Measurements from ENCODE around the gene CFAP74. TPM values are rescaled to one million over a fixed set of nuclear protein-coding genes. Genes with fewer than 3 reads are reported as not detected.

The CFAP74 gene, protein sequence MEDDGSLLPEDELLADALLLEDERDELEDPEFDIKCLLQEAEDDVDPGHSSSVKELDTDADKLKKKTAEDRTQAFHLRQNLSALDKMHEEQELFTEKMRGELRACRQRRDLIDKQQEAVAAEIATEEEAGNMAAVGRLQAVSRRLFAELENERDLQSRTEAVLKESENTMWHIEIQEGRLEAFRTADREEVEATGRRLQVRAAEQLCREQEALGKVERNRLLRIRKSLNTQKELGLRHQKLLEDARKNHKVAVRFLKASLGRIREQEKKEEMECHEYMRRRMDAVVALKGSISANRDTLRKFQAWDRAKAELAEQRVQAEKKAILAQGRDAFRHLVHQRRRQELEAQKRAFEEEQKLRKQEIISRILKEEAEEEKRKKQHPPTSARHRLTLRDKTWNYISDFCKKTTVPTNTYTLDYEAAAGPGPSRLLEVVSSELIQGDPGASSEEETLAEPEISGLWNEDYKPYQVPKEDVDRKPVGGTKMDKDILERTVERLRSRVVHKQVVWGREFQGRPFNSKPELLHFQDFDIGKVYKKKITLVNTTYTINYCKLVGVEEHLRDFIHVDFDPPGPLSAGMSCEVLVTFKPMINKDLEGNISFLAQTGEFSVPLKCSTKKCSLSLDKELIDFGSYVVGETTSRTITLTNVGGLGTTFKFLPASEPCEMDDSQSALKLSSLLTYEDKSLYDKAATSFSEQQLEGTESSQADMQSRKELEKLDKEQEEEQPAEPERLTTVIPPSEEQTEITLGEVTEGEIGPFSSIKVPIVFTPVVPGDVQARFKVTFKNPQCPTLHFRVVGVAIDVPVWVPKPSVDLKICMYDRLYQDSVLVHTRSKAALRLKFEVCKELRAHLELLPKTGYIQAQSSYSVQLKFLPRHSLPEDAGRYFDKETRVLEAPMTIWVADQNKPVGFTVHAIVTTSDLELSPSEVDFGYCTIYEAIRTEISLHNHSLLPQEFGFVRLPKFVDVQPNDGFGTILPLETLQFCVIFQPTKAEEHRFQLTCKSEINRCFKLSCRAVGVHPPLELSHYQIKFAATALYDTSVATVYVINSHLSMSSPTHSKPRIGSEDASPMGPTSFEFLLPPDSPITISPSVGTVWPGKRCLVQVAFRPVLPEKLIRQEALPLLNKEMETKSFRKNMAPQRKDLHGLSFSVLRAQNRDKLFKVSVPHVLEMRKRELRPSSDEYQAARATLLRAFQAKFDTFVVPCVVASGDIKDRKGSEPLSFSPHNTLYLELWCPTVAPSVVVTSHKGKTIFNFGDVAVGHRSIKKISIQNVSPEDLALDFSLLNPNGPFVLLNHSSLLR (N-terminal part only)
- polyA plus RNA-seq (ENCODE audit: insufficient read length), result 0.76 TPM
- long read RNA-seq, donor 1, result 0 reads
- long read RNA-seq, donor 2, result 0 reads
- long read RNA-seq, donor 3, result 0 reads
- long read RNA-seq, donor 4, result 0 reads
- long read RNA-seq, donor 5, result 0 reads
- long read RNA-seq, donor 6, result 0 reads
- long read RNA-seq, donor 7, result 0 reads
- long read RNA-seq, donor 8, result 0 reads

DNA sequence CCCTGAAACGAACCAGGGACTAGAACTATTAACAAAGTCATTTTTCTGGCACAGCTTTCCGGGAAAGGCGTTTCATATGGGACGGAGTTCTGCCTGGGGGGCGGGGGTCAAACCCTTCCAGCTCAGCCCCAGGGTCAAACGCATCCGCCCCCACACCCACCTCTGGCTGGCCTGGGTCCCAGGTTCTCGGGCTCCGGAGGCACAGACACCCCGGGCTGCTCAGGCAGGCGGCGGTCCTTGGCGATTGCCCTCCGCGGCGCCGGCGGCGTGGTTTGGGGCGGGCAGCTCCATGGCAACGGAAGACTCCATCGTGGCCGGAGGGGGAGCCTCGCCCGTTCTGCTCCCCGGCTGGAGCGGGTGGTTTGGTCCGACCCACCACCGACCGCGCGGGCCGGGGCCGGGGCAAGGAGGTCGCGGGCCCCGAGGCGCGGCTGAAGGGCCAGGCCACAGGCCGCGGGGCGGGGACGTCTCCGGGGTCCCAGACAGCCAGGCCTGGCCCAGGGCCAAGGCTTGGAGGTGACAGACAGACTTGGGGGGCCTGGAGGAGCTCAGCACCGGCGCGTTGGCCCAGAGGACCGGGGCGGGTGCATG, at the start of gene CFAP74:
TSS of gene CFAP74 (minus strand) at position 246 of the 591 bp plus-strand sequence. CDS start 12,830 bp downstream, outside the sequence.
- DNase-seq, result peak; percentile 72

DNA sequence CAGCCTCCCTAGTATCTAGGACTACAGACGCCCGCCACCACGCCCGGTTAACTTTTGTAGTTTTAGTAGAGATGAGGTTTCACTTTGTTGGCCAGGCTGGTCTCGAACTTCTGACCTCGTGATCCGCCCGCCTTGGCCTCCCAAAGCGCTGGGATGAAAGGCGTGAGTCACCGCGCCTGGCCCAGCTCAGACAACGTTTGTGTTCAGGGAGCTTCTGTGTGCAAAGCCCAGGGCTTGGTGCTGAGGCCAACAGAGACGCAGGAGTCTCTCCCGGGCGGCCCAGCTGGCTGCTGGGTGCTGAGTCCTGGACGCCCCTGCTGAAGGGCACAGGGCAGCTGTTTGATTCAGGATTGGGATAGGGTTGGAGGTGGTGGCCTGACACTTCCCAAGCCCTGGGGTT, 49.6 kb upstream of the CFAP74 start:
- DNase-seq, result no peak

DNA sequence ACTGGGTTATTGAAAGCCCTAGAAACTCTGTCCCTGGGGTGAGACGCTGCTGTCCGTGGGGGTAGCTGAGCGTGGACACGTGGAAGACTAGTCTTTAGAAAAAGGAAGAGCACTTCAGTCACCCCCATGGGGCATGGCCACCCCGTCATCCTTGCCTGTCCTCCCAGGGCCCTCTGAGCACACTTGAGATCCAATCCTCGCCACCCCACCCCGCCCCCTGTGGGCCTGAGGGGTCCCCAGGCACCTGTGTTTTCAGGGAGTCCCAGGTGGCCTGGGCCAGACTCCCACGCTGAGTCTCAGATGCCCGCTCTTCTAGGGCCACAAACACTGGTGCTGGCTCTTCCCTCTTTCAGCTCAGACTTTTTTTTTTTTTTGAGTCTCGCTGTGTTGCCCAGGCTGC, 49.2 kb upstream of the CFAP74 start:
- DNase-seq, result no peak

DNA sequence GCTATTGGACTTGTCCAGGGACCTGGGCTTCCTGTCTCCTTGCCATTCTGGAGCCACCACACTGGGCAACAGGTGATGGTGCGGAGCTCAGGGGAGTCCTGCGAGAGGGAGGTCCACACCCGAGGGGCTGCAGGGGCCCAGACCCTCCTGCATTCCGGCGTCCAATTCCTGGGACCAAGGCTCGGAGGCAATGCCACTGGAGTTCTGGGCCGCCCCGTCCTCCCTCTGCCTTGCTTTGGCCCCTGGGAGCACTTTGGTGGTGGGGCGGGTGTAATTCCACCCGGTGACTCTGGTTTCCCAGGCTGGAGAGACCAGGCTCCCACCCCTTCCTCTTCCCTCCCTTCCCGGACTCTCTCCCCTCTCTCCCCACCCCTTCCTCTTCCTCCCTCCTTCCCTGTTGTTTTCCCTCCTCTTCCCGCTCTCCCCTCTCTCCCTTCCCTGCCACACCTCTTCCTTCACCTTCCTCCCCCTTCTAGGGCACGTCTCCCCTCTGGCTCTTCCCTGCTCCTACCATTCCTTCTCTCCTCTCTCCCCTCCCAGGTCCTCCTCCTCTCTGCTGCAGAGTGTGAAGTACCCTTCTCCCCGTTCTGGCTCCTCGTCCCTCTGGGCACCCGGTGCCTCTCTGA, 48.6 kb upstream of the CFAP74 start:
- no peak for DNase-seq

DNA sequence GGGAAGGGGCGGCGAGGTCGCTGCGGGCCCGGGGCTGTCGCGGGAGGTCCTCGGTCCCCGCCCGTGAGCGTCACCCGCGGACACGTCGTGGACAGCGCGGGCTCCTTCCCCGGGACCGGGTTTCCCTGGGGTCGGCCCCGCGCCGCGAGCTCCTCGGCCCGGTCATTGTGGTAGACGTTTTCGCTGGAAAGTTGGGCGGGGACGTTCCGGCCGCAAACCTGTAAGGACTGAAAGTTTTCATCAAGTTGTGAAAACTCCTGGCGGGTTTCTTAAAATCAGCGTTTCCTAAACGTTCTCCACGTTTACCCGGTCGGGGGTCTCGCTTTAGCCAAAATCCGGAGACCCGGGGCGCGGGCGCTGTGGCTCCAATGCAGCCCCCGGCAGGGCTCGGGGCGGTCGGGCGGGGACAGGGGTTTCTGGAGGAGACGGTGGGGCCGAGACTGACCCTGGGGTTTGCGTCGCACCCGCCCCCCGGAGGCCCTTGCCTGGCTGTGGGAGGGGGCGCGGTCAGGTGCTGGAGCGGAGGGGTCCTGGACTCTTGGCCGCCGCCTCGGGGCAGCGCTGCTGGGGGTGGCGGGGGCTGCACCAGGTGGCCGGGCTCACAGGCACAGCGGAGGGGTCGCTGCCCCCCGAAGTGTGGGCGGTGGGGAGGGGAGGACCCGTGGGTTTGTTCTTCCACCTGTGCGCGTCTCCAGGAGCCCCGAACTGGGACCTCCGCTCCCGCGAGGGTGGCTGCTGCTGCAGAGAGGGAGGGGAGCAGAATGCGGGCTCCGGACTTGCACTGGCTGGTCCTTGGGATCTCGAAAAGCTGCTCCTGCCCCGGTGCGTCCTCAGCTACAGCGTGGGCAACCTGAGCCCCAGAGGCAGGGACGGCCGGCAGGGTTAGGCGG, 47.5 kb upstream of the CFAP74 start:
- no peak for DNase-seq

DNA sequence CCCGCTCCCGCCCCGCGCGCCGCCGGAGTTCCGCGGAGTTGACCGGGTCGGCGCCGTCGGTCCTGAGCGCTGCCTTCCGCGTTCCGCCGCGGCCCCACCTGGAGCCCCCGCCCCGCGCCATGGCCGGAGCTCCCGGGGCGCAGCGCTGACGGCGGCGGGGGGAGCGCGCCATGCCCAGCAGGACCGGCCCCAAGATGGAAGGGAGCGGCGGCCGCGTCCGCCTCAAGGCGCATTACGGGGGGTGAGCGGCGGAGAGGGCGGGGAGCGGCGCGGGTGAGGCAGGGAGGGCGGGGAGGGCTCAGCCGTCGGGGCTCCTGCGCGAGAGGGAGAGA, 46.8 kb upstream of the CFAP74 start:
- DNase-seq, result no peak

DNA sequence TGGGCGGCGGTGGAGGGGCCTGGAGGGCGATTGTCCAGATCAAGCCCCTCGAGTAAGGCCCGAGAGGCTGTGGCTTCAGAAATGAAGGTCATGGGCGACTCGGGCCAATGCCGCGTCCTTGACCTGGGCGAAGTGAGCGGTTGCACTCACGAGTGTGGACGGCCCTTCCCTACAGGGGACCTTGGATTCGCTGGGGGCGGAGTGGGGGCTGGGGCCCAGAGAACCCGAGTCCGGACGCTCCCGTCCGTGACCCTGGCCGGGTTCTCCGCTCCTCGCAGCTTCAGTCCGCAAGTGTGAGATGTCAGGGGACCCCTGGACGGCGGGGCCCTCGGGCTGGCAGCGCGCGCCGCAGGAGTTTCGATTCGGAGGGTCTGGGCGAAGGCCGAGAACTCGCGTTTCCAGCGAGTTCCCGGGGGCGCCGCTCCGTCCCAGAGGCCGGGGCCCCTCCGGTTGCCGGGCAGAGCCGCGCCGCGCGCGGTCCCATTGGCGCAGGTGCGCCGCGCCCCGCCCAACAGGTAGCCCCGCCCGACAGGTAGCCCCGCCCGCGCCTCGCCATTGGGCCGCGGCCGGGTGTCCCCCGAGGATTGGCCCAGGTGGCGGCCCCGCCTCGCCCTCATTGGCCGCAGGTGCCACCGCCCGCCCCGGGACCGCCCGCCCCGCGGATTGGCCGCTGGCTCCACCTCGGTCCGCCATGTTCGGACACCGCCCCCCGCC, 46.3 kb upstream of the CFAP74 start, which contains the start of gene PRKCZ:
TSS of gene PRKCZ (plus strand) at position 694 of the 714 bp plus-strand sequence. CDS start 220 bp downstream, outside the sequence.
- DNase-seq, result peak; percentile 84

DNA sequence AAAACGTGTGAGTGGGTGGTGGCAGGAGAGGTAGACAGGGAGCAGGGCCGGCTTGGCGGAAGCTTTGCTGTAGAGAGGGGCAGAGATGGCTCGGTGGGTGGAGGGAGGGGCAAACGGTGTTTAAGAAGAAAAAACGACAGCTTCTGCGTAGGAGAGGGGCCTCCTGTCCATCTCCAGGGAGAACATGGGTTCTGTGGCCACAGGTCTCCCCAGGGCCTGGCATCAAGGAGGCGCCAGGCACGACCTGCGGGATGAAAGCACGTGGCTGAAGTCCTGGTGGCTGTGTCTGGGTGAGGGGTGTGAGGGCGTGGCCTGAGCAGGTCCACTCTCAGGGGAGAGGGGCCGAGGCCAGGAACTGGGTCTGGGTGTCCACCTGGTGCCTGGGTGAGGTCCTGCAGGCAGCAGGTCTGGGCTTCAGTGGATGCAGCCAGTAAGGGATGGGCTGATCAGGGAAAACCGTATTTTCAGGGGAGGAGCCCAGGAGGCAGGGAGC, 45.7 kb upstream of the CFAP74 start:
- no peak for DNase-seq

DNA sequence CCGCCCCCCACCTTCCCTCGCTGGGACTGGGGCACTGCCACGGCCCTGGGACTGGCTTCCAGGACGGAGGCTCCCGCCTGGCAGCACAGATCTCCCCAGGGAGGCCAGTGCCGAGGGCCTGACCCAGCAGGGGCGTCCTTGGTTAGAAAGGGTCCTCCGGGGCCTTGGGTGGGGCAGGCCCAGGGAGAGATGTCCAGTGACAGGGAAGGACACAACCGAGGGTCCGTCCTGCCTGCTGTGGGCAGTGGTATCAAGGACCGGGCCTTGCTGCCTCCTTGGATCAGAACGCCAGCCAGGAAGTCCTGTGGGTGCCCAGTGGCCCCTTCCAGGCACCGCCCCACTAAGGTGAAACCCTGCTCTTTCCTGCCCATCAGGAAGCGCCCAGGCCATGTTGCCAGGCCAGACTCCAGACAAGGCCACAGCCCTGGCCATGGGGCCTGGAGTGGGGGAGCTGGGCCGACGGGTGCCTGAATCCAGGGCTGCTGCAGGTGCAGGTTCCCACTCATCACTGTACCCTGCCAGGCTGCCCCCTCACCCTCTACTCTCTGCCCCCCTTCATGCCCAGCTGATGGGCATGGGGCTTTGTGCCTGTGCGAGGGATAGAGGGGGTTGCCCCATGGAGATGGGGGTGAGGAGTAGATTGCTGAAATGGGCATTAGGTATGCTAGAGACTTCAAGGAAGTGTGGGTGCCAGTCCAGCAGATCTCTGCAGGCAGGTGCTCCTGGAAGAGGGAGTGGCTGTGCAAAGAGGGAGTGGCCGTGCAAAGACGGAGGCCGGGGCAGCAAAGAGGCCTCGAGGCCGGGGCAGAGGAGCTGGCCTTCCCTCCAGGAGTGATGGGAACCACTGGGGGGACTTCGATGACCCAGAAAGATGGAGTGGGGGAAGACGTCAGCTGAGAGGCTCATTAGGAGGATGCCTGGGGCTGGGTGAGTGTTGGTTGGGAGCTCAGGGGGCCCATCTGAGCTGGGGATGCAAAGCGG, 44.5 kb upstream of the CFAP74 start:
- DNase-seq, result no peak

DNA sequence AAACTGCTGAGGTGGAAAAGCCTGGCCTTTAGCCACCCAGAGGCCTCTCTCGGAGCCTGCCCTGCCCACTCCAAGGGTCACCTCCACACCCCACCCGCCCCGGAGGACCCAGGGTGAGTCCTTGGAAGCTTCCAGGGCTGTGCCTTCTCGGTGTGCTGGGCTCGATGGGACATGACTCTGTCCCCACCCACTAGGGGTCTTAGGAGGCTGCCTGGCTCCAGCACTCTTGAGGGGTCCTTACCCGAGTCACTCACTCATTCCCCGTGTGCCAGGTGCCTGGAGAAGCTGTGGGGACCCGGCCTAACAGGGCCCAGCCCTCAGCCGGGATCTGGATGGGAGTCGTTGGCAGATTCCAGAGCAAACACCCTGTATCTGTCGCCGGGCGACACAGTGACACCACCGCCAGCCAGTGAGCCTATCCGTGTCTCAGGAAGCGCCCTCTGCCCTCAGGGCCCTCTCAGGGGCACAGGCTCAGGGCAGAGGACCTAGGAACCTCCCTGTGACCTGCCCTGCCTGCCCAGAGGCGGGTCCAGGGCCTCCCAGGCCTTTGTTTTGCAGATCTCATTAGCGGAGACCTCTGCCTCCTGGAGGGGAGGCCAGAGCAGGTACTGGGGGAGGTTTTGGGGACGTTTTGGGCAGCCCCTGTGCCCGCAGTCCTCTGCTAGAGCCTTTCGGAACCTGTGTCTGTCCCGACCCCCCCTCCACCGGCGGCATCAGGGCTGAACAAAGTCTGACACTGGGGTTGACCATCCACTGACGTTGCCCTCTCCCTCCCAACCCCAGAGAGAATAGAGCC, 43.6 kb upstream of the CFAP74 start:
- DNase-seq, result no peak

DNA sequence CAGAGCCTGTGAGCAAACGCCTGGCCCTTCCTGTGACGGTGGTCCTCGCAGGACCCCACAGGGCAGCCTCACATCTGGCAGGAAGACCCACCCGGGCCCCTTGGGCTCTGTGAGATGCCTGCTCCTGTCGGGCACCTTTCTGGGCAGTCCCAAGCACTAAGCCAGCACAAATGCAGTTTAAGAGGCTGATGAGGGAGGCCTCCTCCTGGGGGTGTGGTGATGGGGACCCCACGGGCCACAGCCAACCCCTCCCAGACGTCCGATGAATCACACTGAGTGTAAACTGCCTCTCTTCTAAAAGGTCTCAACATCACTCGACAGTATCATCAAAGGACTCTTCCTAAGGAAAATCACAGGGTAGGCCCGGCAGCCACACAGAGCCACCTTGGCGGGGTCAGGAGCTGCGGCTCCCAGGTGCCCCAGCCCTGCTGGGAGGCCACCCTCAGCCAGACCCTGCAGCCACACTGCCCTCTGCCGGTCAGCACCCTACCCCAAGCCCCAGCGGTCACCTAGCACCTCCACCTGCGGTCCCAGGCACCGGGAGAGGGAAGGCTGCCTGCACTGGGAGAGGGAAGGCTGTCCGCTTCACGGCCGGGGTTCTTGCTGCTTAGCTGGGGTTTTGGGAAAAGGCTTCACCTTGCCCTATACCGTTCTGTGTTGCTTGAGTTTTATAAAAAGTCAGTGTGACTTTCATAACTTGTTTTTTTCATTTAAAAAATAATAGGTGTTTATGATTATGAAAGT, 42.8 kb upstream of the CFAP74 start:
- no peak for DNase-seq

DNA sequence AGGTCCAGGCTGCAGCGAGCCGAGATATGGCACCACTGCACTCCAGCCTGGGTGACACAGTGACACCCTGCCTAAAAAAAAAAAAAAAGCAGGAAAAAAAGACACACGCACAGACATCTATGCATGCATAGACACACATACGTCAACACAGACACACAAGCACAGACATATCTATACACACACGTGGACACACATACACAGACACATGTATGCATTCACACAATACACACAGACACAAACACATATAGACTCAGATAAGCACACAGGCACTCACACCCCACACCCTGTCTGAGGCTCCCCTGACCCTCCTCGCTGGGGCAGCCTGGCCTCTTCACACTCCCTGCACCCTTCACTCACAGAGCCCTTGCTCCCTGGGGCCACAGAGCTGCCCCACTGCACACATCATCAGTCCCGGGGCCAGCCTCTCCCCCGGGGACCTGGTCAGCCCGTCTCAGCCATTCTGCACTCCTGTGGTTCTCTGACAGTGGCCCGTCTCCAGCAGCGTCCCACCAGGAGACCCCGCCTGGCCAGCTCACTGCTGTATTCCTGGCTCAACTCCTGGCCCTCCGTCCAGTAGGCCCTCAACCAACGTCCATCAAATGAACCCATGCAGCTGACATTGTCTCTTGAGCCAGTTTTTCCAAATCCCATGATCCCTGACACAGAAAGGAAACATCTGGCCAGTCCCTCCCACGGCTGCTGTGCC, 42.0 kb upstream of the CFAP74 start:
- no peak for DNase-seq

DNA sequence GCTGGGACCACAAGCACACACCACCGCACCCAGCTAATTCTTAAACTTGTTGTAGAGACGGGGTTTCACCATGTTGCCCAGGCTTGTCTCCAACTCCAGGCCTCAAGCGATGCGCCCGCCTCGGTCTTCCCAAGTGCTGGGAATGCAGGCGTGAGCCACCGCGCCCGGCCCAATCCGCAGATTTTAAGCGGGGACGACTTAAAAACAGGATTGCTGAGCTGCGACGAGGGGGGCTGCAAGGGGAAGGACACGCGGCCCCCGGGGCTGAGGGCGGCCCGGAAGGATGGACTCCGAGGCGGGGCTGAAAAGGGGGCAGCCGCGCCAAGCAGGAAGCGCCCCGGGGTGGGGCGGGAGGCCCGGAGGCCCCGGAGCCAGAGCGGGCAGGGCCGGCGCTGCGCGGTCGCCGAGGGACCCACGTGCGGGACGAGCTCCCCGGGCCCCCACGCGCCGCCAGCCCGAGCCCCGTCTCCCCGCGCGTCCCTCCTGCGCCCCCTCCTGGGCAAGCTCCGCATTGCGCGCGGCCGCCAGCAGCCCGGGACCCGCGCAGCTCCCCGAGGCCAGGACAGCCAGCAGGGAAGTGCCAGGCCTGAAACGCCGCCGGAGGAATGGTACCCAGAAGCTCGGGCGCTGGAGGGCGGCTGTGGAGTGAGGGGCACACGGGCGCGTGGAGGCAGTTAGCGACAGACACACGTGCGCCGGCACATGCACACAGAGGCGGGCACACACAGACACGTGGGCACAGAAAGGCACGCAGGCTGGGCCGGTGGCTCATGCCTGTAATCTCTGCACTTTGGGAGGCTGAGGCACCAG, 41.1 kb upstream of the CFAP74 start:
- no peak for DNase-seq

DNA sequence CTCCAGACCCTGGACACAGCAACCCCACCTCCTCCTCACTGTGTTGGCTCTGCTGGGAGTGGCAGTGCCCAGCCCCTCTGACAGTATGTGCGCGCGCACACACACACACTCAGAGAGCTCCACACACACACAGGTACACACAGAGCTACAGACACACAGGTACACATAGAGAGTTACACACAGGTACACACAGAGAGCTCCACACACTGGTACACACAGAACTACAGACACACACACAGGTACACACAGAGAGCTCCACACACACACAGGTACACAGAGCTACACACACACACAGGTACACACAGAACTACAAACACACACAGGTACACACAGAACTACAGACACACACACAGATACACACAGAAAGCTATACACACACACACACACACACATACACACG, 40.3 kb upstream of the CFAP74 start:
- no peak for DNase-seq

Measured in left kidney (tissue), 8 donors.